Parathyroid adenoma (tissue), 2 donors: ENCODE data around the gene WDR5.

Experiments
- H2AFZ ChIP-seq: fragments of 300-600 bp; sonication (generic); one replicate; pipeline ENCODE4 v1.7.0; 2017; ENCODE audit warnings: antibody characterized with exemption, mild to moderate bottlenecking
- H3K27ac ChIP-seq: fragments of 300-600 bp; sonication (generic); one replicate; pipeline ENCODE4 v1.7.0; 2017
- H3K27me3 ChIP-seq: fragments of 300-600 bp; sonication (generic); one replicate; pipeline ENCODE4 v1.7.0; 2017; ENCODE audit warnings: low read length; ENCODE audit not compliant: control insufficient read depth, insufficient read depth
- H3K36me3 ChIP-seq: fragments of 300-600 bp; sonication (generic); one replicate; pipeline ENCODE4 v1.7.0; 2017; ENCODE audit warnings: low read length; ENCODE audit not compliant: control insufficient read depth, insufficient read depth
- H3K4me1 ChIP-seq: fragments of 300-600 bp; sonication (generic); one replicate; pipeline ENCODE4 v1.7.0; 2017; ENCODE audit warnings: control low read depth
- H3K4me2 ChIP-seq: fragments of 300-600 bp; sonication (generic); one replicate; pipeline ENCODE4 v1.7.0; 2017; ENCODE audit warnings: low read length
- H3K4me3 ChIP-seq: fragments of 300-600 bp; sonication (generic); one replicate; pipeline ENCODE4 v1.7.0; 2017; ENCODE audit warnings: low read depth, low read length
- H3K79me2 ChIP-seq: fragments of 300-600 bp; sonication (generic); one replicate; pipeline ENCODE4 v1.7.0; 2017; ENCODE audit warnings: control low read depth
- H3K9ac ChIP-seq: fragments of 300-600 bp; sonication (generic); one replicate; pipeline ENCODE4 v1.7.0; 2017; ENCODE audit warnings: mild to moderate bottlenecking
- H3K9me3 ChIP-seq: fragments of 300-600 bp; sonication (generic); one replicate; pipeline ENCODE4 v1.7.0; 2017; ENCODE audit warnings: low read length; ENCODE audit not compliant: control insufficient read depth
- TF ChIP-seq, protein P1 (sequence below): fragments of 300-600 bp; sonication (generic); IDR thresholded peaks from one replicate; pipeline ENCODE4 v1.7.0; 2017; ENCODE audit warnings: antibody characterized with exemption, mild to moderate bottlenecking
- donor health status: primary hyperparathyroidism.

Gene WDR5

GRCh38 chr9:134159566-134160245 is 23.8 kb downstream of the WDR5 start:
- Histone ChIP-seq H3K27ac (no peak overlapping the region), H3K36me3 (no peaks in the 10 kb centered on the region), H3K4me2 (no peak overlapping the region), H3K27me3 (no peaks in the 10 kb centered on the region), H3K4me3 (no peak overlapping the region), H3K4me1 (no peaks in the 10 kb centered on the region), H3K9me3 (no peaks in the 10 kb centered on the region), H2AFZ (no peak overlapping the region), H3K79me2 (no peaks in the 10 kb centered on the region), H3K9ac (no peak overlapping the region)
- TF ChIP-seq, protein P1, sequence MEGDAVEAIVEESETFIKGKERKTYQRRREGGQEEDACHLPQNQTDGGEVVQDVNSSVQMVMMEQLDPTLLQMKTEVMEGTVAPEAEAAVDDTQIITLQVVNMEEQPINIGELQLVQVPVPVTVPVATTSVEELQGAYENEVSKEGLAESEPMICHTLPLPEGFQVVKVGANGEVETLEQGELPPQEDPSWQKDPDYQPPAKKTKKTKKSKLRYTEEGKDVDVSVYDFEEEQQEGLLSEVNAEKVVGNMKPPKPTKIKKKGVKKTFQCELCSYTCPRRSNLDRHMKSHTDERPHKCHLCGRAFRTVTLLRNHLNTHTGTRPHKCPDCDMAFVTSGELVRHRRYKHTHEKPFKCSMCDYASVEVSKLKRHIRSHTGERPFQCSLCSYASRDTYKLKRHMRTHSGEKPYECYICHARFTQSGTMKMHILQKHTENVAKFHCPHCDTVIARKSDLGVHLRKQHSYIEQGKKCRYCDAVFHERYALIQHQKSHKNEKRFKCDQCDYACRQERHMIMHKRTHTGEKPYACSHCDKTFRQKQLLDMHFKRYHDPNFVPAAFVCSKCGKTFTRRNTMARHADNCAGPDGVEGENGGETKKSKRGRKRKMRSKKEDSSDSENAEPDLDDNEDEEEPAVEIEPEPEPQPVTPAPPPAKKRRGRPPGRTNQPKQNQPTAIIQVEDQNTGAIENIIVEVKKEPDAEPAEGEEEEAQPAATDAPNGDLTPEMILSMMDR: no peak

- H3K4me3 ChIP-seq: no peak overlapping the region
- H3K4me2 ChIP-seq: no peak overlapping the region
- no peaks in the 10 kb centered on the region for H3K27me3 ChIP-seq
- H3K9me3 ChIP-seq: no peaks in the 10 kb centered on the region
- no peaks in the 10 kb centered on the region for H3K4me1 ChIP-seq
- H3K79me2 ChIP-seq: no peaks in the 10 kb centered on the region
- H2AFZ ChIP-seq: no peak overlapping the region
- no peaks in the 10 kb centered on the region for H3K36me3 ChIP-seq
- H3K9ac ChIP-seq: no peak overlapping the region
- H3K27ac ChIP-seq: no peak overlapping the region
- TF ChIP-seq, protein P1: no peak
These were observed 25.8 kb downstream of the WDR5 start for GRCh38 chr9:134161647-134162046.

GRCh38 chr9:134162212-134162775 is 26.4 kb downstream of the WDR5 start:
- Histone ChIP-seq H3K27me3 (no peaks in the 10 kb centered on the region), H2AFZ (no peak overlapping the region), H3K9me3 (no peaks in the 10 kb centered on the region), H3K4me3 (no peak overlapping the region), H3K27ac (no peak overlapping the region), H3K4me1 (no peaks in the 10 kb centered on the region), H3K4me2 (no peak overlapping the region), H3K36me3 (no peaks in the 10 kb centered on the region), H3K79me2 (no peaks in the 10 kb centered on the region), H3K9ac (no peak overlapping the region)
- TF ChIP-seq, protein P1: no peak

DNA sequence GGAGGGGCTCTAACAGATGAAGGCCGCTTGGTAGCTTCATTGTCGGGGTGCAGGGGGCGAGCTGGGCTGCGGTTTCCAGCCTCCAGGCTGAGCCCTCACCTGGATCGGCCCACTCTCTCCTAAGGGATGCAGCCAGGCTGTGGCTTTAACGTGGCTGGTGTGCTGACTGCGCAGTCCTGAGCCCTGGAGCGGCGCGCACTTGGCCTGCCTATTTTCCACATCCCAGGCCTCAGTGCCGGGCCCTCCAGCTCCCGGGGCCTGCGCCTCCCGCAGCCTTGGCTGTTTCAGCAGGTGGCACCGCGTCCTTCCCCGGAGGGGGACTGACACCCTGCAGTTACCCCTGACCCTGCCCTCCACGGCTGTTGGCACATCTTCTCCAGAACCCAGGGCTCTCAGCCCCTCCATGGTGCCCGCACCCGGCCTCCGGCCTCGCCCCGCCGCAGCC is 27.1 kb downstream of the WDR5 start:
- H3K27ac ChIP-seq: no peak overlapping the region
- no peak overlapping the region for H3K4me3 ChIP-seq
- no peaks in the 10 kb centered on the region for H3K79me2 ChIP-seq
- H3K9ac ChIP-seq: no peak overlapping the region
- no peaks in the 10 kb centered on the region for H3K4me1 ChIP-seq
- no peaks in the 10 kb centered on the region for H3K9me3 ChIP-seq
- TF ChIP-seq, protein P1: no peak
- no peaks in the 10 kb centered on the region for H3K36me3 ChIP-seq
- H2AFZ ChIP-seq: peak overlapping the region; percentile 83
- H3K27me3 ChIP-seq: no peaks in the 10 kb centered on the region
- no peak overlapping the region for H3K4me2 ChIP-seq
